GM19468 (cell line): Measurements from ENCODE around the gene NBEAL1.
"Not testable (repeated sequence)": the region's sequence is repeated elsewhere in the genome, so short reads cannot be mapped to it uniquely, and the experiment has no call there.

Experiments
- ATAC-seq: cut with Tn5 transposase; IDR thresholded peaks from one replicate; pipeline ENCODE4 v1.9.1; 2021; ENCODE audit warnings: mild to moderate bottlenecking, moderate library complexity, moderate number of reproducible peaks; ENCODE audit not compliant: unreplicated experiment; ENCODE audit errors: extremely low read depth

NBEAL1 gene

GRCh38 chr2:203037026-203037425, 22.4 kb downstream of the NBEAL1 start:
- ATAC-seq: no peak

DNA sequence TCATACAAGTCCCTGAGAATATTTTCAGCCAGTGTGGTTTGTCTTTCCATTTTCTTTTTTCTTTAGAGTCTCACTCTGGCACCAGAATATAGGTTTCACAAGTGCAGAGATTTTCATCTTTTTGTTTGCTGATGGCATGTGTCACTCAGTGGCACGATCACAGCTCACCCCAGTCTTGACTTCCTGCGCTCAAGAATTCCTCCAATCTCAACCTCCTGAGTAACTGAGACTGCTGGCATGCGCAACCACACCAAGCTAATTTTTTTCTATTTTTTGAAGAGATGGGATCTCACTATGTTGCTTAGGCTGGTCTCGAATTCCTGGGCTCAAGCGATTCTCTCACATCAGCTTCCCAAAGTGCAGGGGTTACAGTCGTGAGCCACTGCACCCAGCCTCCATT, 23.9 kb downstream of the NBEAL1 start:
- ATAC-seq: no peak

- ATAC-seq: not testable (repeated sequence)
Observed at GRCh38 chr2:203039211-203039610, 24.5 kb downstream of the NBEAL1 start.

GRCh38 chr2:203040966-203041521, 26.4 kb downstream of the NBEAL1 start:
- ATAC-seq: no peak

DNA sequence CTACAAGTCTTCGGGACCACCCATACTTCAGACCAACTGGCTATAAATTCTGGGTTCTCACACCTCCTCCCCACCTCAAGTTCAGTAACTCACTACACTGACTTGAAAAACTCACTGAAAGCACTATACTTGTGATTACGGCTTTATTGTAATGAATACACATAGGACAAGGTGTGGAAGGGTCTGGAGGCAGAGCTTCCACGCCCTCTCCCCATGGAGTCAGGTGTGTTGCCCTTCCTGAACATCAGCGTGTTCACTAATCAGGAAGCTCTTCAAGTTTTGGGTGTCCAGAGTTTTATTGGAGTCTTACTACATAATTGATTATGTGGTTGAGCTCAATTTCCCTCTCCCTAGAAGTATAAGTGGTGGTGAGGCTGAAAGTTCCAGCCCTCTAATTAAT, 27.5 kb downstream of the NBEAL1 start:
- ATAC-seq: no peak

DNA sequence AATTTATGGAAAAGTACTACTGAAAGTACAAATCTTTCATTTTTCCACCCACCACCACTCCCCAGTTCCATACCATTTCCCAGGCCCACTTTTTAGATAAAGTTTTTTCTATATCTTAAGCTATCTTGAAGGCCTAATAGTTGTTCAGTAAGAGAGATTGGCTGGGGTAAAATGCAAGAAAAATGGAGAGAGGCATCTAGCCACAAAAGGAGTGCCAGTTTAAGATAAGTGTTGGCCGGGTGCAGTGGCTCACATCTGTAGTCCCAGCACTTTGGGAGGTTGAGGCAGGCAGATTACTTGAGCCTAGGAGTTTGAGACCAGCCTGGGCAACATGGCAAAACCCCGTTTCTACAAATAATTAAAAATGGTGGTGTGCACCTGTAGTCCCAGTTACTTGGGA, 28.6 kb downstream of the NBEAL1 start:
- no peak for ATAC-seq

GRCh38 chr2:203045867-203046266, 31.2 kb downstream of the NBEAL1 start:
- no peak for ATAC-seq

GRCh38 chr2:203052539-203052938, 37.9 kb downstream of the NBEAL1 start:
- no peak for ATAC-seq

DNA sequence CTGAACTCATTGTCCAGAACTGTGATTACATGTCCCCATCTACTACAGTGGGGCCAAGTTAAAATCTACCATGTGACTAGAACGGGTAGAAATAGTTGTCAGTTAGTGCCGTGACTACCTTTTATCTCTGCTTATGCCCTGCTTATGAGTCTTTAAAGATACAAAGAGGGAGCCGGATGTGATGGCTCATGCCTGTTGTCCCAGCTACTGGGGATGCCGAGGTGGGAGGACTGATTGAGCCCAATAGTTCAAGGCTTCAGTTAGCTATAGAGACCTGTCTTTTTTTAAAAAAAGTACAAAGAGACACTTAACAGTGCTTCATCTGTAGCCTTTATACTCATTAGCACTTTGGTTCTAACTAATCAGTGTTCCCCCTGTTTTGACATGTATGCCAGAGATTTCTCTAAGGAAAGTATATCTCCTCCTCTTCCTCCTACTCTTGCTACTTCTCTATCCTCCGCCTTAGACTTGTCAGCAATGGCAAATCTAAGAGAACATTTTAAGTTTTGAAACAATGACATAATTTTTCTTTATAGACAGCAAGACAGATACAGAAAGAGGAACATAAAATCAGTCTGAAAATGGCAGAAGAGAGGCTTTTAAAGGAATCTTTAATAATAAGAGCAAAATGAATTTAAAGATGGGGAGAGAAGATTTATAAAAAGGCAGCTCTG, 45.0 kb downstream of the NBEAL1 start:
- no peak for ATAC-seq

GRCh38 chr2:203061346-203061745, 46.7 kb downstream of the NBEAL1 start:
- no peak for ATAC-seq

DNA sequence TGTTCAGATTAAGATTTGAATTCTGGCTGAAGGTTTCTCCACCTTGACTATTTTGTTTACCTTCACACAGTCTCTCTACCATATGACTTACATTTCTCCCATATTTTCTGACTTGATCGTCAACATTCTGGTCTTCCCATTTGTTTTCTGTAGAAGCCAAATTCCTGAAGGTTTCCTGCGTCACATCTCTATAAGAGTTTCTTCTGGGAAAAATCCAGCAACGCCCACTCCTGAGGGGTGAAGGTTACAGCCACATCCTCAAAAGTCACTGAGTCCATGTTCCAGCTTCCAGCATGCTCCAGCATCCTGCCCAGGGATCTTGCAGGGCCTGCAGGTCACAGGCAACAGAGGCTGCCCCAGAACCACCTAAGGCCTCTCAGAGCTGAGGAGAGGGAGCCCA, 47.5 kb downstream of the NBEAL1 start:
- no peak for ATAC-seq

- not testable (repeated sequence) for ATAC-seq
Observed at GRCh38 chr2:203066519-203067091, 51.9 kb downstream of the NBEAL1 start.

- ATAC-seq: no peak
Observed at GRCh38 chr2:203070701-203071100, 56.0 kb downstream of the NBEAL1 start.

- no peak for ATAC-seq
Observed at GRCh38 chr2:203071148-203071547, 56.5 kb downstream of the NBEAL1 start.

- no peak for ATAC-seq
Observed at GRCh38 chr2:203072371-203072770, 57.7 kb downstream of the NBEAL1 start.

- ATAC-seq: no peak
Observed at GRCh38 chr2:203077451-203077850, 62.8 kb downstream of the NBEAL1 start.

- no peak for ATAC-seq
Observed at GRCh38 chr2:203080447-203081045, 65.9 kb downstream of the NBEAL1 start.

DNA sequence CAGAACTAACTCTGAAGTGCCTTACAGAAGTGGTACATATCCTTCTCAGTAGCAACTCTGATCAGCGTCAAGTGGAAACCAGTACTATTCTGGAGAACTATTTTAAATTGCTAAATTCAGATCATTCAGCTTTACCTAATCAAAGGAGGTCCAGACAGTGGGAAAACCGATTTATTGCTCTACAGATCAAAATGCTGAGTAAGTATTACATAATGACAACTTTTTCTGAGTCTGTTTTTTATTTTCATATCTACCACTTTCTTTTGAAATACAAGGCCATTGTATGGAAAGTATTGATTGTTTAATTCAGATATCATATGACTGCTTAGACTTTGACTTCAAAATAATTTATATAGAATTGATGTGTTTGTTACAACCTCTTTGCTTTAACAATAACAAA, 68.7 kb downstream of the NBEAL1 start:
- no peak for ATAC-seq

DNA sequence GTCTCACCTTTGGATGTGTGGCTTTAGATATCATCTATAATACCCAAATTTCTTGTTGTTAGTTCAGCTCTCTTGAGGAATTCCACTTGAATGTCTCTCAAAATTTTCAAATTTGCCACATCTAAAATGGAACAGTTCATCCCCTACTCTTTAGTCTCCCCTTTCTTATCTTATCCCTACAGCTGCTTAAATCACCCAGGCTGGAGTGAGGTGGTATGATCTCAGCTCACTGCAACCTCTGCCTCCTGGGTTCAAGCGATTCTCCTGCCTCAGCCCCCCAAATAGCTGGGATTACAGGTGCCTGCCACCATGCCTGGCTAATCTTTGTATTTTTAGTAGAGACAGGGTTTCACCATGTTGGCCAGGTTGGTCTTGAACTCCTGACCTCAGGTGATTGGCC, 71.7 kb downstream of the NBEAL1 start:
- ATAC-seq: not testable (repeated sequence)

DNA sequence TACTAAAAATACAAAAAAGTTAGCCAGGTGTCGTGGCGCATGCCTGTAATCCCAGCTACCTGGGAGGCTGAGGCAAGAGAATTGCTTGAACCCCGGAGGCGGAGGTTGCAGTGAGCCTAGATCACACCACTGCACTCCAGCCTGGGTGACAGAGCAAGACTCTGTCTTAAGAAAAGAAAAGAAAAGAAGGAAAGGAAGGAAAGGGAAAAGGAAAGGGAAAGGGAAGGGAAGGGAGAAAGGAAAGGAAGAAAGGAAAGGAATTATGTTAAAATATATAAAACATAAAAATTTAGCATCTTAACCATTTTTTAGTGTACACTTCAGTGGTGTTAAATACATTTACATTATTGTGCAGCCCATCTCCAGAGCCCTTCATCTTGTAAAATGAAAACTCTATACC, 76.0 kb downstream of the NBEAL1 start:
- not testable (repeated sequence) for ATAC-seq

DNA sequence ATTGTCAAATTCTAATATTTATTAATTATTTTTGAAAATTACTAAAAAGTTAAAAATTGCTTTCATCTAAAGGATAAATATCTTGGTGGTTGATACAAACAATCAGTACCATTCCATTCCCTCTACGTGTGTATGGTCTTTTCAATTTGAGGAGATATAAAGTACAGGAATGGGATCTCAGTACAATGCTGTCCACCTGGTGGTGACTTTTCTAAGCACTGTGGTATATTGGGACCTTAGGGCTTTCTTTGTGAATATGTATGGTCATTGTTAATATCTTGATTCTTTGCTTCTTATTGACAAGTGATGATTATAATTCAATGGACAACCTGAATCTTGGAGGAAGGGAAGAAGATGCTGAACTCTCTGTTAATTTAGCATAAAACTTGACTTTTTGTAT, 83.1 kb downstream of the NBEAL1 start:
- ATAC-seq: no peak
